ENCODE results near the gene TFDP1.

Gene TFDP1

GRCh38 chr13:113636266-113636963 lies 51.9 kb downstream of the TFDP1 start:
- DNase-seq: no peak

DNA sequence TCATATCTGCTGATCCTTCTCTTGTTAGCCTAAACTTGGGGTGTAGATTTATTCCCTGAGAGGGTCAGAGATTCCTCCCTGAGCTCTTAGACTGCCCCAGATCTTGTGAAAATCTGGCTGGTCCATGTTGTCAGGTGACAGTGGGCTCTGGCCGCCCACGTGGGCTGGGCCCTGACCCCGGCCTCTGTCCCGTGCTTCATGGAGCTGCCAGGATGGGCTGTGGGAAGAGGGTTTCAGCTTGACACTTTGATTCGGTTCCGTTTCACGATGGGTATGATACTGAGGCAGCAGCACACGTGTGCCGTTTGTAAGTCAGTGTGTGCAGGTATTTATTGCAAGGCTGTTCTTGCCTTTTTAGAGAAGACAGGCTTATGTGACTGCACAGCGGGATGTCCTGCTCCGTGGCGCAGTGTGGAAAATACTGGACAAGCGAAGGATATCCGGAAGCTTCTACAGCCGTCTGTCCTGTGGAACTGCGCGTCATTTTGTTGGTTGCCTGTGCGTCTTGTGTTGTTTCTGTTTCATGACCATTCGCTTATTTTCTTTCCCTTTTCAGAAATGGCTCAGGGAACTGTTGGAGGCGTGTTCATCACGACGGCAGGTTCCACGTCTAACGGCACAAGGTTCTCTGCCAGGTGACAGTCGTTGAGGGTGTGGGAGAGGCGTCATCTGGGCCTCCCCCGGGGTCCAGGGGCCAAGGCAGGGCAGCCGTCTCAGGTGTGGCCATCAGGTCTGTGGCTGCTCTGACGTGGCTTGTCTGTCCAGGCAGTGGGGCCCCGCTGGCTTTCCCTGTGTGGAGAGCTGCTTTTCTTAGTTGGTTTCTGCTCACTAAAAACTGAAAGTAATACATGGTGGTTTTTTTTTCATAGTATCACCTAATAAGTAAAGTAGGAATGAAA lies 53.0 kb downstream of the TFDP1 start:
- DNase-seq: no peak

DNA sequence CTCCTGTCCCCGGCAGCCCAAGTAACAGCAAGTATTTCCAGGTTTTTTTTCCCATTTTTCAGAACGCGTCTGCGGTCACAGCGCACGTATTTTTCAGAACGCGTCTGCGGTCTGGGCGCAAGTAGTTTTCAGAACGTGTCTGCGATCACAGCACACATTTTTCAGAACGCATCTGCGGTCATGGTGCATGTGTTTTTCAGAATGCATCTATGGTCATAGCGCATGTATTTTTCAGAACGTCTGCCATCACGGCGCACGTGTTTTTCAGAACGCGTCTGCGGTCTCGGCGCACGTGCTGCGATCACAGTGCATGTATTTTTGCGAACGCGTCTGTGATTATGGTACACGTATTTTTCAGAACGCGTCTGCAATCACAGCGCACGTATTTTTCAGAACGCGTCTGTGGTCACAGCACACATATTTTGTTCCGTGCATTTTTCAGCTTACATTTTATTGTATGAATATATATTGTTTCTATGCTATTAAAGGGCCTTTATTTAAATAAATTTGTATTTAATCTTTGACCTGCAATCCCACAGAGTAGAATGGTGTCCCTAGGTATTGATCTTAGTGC lies 53.7 kb downstream of the TFDP1 start:
- no peak for DNase-seq

DNA sequence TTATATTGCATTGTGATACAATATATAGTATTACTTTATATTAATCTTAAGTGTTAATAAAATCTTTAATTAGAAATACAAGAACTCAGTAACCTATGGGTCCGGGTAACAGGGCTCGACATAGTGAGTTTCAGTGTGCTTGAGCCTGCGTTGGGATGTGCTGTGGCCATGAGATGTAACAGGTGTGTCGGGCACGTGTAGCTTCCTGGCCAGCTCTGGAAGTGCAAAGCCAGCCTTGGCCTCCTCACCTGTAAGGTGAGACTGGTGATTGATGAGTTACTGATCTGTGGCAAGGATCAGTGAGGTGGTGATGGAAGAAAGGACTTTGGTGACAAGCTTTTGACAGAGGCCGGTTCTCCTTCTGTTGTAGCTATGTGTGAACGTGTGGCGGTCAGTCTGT lies 54.3 kb downstream of the TFDP1 start:
- DNase-seq: no peak

GRCh38 chr13:113639616-113640262 lies 55.2 kb downstream of the TFDP1 start:
- no peak for DNase-seq

GRCh38 chr13:113641426-113641825 lies 56.9 kb downstream of the TFDP1 start:
- DNase-seq: no peak

DNA sequence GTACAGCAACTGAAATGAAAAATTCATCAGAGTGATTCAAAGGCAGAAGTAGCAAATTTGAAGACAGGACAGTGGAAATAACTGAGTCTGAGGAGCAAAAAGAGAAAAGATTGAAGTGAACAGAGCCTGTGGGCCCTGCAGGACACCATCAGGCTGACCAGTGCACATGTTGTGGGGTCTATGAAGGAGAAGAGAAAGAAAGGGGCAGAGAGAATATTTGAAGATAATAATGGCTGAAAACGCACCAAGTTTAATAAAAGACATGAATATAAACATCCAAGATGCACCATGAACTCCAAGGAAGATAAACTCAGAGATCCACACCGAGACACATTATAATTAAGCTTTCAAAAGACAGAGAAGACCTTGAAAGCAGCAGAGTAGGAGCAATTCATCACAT lies 58.0 kb downstream of the TFDP1 start:
- no peak for DNase-seq

GRCh38 chr13:113643593-113643992 lies 59.0 kb downstream of the TFDP1 start:
- DNase-seq: no peak

GRCh38 chr13:113644800-113645199 lies 60.2 kb downstream of the TFDP1 start:
- DNase-seq: no peak

- no peak for DNase-seq
Observed at GRCh38 chr13:113645329-113645728, 60.8 kb downstream of the TFDP1 start.

GRCh38 chr13:113646376-113646775 lies 61.8 kb downstream of the TFDP1 start:
- DNase-seq: no peak

DNA sequence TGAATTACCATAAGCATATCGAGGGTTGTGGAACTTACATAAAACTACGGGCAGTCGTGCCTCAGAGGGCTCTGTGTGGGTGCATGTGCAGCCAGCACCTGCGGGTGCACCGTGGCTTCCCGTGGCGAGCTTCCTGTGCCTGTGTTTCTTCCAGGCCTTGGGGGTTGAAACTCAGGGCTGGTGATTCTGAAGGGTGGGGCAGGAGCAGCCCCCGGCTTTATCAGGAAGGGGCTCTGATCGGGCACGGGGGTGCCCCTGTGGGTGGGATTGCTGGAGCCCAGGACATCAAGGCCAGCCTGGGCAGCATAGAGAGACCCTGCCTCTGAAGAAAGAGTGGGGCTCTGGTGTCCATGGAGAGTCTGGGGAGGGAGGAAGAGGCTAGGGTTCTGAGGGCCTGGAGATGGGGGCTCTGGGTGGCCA lies 62.4 kb downstream of the TFDP1 start:
- no peak for DNase-seq

DNA sequence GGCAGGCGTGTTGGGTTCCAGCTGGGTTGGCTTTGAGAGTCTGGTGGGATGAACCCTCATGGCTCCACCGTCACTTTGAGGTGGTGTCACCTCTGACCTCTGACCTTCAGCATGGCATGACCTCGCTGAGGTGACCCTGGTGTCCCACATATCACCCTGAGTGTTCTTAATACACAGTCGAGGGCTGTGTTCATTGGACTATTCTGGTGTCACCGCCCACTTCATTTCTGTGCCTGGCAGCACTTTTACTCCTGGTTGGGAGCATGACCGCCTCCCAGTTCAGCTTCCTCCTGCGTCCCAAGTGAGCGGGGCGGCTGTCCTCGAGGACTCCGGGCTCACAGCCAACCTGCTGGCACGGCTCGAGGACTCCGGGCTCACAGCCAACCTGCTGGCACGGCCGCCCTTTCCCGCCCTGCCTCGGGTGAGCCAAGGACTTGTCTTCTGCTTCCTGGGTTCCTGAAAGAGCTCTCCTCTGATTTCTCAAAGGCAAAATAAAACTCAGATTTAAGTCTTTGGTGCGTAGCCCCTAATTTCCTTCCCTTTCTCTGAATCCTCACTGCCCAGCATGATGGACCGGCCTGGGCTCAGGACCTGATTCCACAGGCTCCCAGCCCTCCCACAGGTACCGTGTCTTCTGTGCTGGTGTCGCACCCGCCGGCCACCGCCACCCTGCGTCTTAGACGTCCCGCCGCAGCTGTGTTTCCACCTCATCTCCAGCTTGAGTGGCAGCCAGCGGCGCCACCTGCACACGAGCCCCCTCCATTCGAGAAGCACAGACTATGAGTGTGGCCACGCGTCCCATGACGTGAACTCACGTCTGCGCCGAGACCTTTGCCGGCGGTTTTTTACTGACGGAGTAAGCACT lies 63.0 kb downstream of the TFDP1 start:
- no peak for DNase-seq

DNA sequence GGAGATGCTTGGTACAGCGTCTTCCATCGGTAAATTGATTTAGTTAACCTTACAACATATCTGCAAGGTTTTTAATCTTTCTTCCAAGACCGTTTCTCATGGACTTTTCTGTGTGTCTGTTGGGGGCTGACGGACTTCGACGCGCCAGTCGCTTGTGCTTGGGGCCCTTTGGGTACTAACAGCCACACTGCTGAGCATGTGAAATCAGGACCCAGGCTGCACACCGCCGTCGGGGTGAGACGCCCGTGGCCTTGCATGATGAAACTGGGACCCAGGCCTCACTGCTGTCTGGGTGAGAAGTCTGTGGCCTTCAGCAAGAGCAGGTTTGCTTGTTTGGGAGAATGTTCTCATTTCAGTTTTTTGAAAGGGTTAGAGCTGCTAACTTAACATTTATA lies 63.7 kb downstream of the TFDP1 start:
- DNase-seq: no peak

- no peak for DNase-seq
Observed at GRCh38 chr13:113649212-113649611, 64.7 kb downstream of the TFDP1 start.

DNA sequence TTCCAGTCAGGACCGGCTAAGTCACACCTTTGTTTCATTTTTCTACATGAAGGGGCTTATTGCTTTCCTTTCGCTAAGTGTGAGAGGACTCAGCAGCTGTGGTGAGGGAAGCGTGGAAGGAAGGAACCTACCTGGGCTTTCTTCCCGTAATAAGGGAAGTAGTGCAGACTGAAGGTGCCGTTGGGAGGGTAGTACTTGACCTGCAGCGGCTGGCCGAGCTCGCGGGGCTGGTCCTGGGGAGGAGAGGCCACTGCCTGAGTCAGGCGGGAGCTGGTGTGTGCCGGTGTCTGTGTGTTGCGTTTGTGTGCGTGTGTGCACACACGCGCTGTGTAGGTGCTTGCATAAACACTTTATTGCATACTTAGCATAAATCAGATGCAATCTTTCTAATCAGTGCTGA lies 65.7 kb downstream of the TFDP1 start:
- no peak for DNase-seq

DNA sequence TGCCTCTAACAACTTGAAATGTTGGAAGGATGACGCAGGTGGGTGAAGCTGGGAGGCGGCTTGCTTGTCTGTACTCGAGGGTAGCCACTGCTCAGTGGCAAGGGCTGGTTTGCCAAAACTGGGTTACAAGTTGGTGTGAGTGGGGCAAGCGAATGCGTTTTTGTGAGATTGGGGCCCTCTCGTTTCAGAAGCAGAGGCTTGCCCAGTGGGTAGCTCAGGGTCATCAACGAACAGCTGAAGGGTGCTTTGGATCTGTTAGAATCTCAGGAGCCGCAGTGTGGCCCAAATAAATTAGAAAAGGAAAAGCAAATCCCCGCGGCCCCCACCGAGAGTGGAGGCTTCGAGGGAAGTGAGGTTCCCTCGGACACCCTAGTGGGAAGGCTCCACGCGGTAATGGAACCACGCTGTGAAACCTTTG lies 66.2 kb downstream of the TFDP1 start:
- no peak for DNase-seq

- no peak for DNase-seq
Observed at GRCh38 chr13:113651511-113652403, 67.2 kb downstream of the TFDP1 start.

DNA sequence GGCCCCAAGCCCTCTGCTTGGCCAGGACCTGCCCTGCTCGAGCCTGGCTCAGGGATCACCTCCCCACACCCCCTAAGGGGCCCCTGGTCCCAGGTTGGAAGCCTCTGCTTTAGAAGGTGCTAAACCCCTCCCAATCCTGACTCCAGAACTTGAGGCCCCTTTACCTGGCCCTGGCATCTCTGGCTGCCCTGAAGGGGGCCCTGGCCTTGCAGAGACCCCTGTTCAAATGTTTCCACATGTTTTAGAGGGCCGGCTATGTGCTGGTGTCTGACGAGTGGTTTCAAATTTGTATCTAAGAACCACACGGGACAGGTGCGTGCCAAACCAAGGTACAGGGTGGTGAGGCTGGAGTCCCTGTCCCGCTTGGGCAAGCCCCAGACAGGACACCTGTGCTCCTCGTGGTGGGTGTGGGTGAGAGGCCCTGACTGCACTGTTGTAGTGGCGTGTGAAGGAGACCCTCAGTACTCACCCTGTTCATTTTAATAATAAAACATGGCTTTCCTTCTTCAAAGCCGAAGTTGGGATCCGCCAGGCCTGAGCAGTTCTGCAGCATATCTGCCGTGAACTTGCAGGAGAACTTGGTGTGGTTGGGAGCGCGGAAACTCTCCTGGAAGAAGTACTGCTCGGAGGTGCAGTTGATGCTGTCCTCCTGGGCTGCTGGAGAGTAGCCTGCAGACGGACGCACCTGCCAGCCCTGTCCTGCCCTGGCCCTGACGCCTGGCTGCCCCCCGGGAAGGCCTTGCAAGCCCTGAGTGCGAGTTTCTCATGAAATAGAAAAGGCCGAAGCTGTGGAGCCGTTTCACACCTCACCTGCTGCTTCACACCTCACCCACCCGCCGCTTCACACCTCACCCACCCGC lies 68.1 kb downstream of the TFDP1 start:
- no peak for DNase-seq
